A673 (cell line): ENCODE results near the gene DHRS7C.

Experiments used
- EZH2 ChIP-seq: fragments of 200-600 bp; sonication (generic); IDR thresholded peaks from 2 replicates; pipeline ENCODE4 v1.6.1; 2017; ENCODE audit warnings: borderline replicate concordance, low read depth, mild to moderate bottlenecking, mixed read lengths, antibody characterized with exemption, low read length; ENCODE audit not compliant: poor library complexity, severe bottlenecking
- TF ChIP-seq, protein P1 (sequence below): fragments of 300-800, 200-600 bp; sonication (generic); conservative IDR thresholded peaks from 2 replicates; pipeline ENCODE4 v1.5.1; 2017; ENCODE audit warnings: low read depth, mild to moderate bottlenecking, antibody characterized with exemption, low read length, moderate library complexity, mixed read lengths

DNA sequence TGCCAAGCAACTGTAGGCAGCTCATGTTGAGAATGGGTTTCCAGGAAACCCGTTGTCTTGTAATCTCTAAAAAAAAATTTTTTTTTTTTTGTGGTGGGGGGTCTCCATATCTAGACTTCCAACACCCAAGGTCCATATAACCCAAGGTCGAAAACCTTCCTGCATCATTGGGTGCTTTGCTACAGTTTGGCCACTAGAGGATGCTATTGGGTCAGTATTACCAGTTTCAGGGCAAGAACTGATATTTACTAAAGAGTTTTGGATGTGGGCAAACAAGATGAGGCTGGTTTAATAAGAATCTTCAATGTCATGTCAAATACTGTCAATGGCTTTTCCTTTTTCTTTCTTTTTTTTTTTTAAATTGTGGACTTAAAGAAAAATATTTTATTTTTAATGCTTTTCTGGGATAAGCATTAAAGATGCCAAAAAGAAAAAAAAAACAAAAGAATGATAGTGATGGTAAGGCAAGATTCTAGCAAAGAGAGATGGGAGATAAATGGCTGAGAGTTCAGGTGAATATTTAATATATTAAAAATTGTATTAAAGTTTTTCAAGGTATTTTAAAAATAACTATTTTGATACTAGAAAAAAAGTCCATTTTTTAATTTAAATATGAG is 62.2 kb downstream of the DHRS7C start:
- TF ChIP-seq, protein P1, sequence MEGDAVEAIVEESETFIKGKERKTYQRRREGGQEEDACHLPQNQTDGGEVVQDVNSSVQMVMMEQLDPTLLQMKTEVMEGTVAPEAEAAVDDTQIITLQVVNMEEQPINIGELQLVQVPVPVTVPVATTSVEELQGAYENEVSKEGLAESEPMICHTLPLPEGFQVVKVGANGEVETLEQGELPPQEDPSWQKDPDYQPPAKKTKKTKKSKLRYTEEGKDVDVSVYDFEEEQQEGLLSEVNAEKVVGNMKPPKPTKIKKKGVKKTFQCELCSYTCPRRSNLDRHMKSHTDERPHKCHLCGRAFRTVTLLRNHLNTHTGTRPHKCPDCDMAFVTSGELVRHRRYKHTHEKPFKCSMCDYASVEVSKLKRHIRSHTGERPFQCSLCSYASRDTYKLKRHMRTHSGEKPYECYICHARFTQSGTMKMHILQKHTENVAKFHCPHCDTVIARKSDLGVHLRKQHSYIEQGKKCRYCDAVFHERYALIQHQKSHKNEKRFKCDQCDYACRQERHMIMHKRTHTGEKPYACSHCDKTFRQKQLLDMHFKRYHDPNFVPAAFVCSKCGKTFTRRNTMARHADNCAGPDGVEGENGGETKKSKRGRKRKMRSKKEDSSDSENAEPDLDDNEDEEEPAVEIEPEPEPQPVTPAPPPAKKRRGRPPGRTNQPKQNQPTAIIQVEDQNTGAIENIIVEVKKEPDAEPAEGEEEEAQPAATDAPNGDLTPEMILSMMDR = peak; percentile 95
- no peak for TF ChIP-seq EZH2
